GM12878 (cell line): ENCODE measurements around the gene SYT14. TPM values are rescaled to one million over a fixed set of nuclear protein-coding genes. Genes with fewer than 3 reads are reported as not detected.

Experiments used
- ATAC-seq: fragments of 200-7000 bp; cut with Tn5 transposase; 3 replicates; pipeline ENCODE4 v1.9.1; 2020; ENCODE audit warnings: mild to moderate bottlenecking, moderate library complexity
- BruUV-seq: library from RNA; stranded (reverse); fragments of 400-500 nt; replicated peaks from 2 replicates; lab custom pipeline; 2021; lab: Mats Ljungman, UMichigan
- CTCF ChIA-PET: fragments of 300-600 bp; sonication (Branson Sonifier 250); formaldehyde crosslinking; extraction: SDS; loops from one replicate; lab custom pipeline; 2021; ENCODE audit warnings: inconsistent platforms; lab: Yijun Ruan, JAX
- POLR2A ChIA-PET: fragments of 350-600 bp; formaldehyde crosslinking; extraction: SDS; loops from one replicate; lab custom pipeline; 2021; ENCODE audit warnings: inconsistent platforms; lab: Charles Lee
- RAD21 ChIA-PET: fragments of 300-600 bp; sonication (Branson Sonifier 250); formaldehyde crosslinking; loops from one replicate; lab custom pipeline; 2023; ENCODE audit warnings: antibody characterized with exemption; ENCODE audit not compliant: unreplicated experiment; lab: Charles Lee
- SMC1A ChIA-PET: fragments of 300-600 bp; sonication (Branson Sonifier 250); formaldehyde crosslinking; loops from one replicate; lab custom pipeline; 2023; ENCODE audit not compliant: unreplicated experiment, uncharacterized antibody; lab: Charles Lee
- DNase-seq: peaks from one replicate; pipeline ENCODE4 v3.0.0-alpha.2; 2011; ENCODE audit warnings: low read depth, low spot score
- FAIRE-seq: peaks from 3 replicates; lab custom pipeline; 2011; peaks lifted over from hg19 to GRCh38; lab: Jason Lieb, UNC
- H2AFZ ChIP-seq: 2 replicates; pipeline ENCODE4 v1.6.0; 2011; ENCODE audit warnings: low read depth, low read length, control low read depth; ENCODE audit not compliant: control insufficient read depth
- H3K27ac ChIP-seq: 2 replicates; pipeline ENCODE4 v1.5.1; 2011; ENCODE audit warnings: control low read depth; ENCODE audit not compliant: control insufficient read depth, insufficient read depth
- H3K27me3 ChIP-seq, 2 experiments: replicated peaks in 1 of 2; 2 replicates each; pipeline versions ENCODE4 v1.6.0 to v1.6.1; 2011; ENCODE audit warnings: low read length in 1 of 2; ENCODE audit not compliant: control insufficient read depth in 2 of 2, insufficient read depth in 2 of 2
- H3K36me3 ChIP-seq, 2 experiments: 2 replicates each; pipeline ENCODE4 v1.5.1; 2011; ENCODE audit warnings: low read length in 1 of 2; ENCODE audit not compliant: control insufficient read depth in 2 of 2, insufficient read depth in 2 of 2
- H3K4me1 ChIP-seq: 2 replicates; pipeline ENCODE4 v1.6.1; 2011; ENCODE audit warnings: mild to moderate bottlenecking, low read length, moderate library complexity, mixed read lengths; ENCODE audit not compliant: control insufficient read depth, insufficient read depth
- H3K4me2 ChIP-seq: 2 replicates; pipeline ENCODE4 v1.6.0; 2011; ENCODE audit warnings: control low read depth; ENCODE audit not compliant: control insufficient read depth, insufficient read depth
- H3K4me3 ChIP-seq: fragments of 200-600 bp; sonication (generic); 2 replicates; pipeline ENCODE4 v1.5.1; 2016
- H3K79me2 ChIP-seq: 2 replicates; pipeline ENCODE4 v1.6.0; 2011; ENCODE audit warnings: low read length; ENCODE audit not compliant: control insufficient read depth, insufficient read depth
- H3K9ac ChIP-seq: 2 replicates; pipeline ENCODE4 v1.8.0; 2011; ENCODE audit warnings: low read length, control low read depth, mixed read lengths; ENCODE audit not compliant: control insufficient read depth, insufficient read depth
- H3K9me3 ChIP-seq: replicated peaks from 3 replicates; pipeline ENCODE4 v1.5.1; 2011; ENCODE audit warnings: mild to moderate bottlenecking, low read length; ENCODE audit not compliant: control insufficient read depth, insufficient read depth
- H4K20me1 ChIP-seq: 2 replicates; pipeline ENCODE4 v1.6.0; 2011; ENCODE audit not compliant: control insufficient read depth, insufficient read depth
- BCLAF1 ChIP-seq: fragments of 450-650 bp; IDR thresholded peaks from 2 replicates; pipeline ENCODE4 v1.6.1; 2017; ENCODE audit warnings: antibody characterized with exemption, mild to moderate bottlenecking, moderate library complexity
- BHLHE40 ChIP-seq, 2 experiments: fragments of 450-650 bp in 1 of 2; IDR thresholded peaks; 2 replicates each; pipeline ENCODE4 v1.6.1; 2011 to 2017; ENCODE audit warnings: low read depth in 2 of 2, borderline replicate concordance in 1 of 2, improper control_type of control experiment in 1 of 2, low read length in 1 of 2, mild to moderate bottlenecking in 1 of 2
- NFYA ChIP-seq: IDR thresholded peaks from 2 replicates; pipeline ENCODE4 v1.6.1; 2011; ENCODE audit warnings: low read depth, mild to moderate bottlenecking, low read length, improper control_type of control experiment, borderline replicate concordance
- PAX5 ChIP-seq: IDR thresholded peaks from 2 replicates; pipeline ENCODE4 v1.6.1; 2011; ENCODE audit warnings: low read depth, low read length, borderline replicate concordance
- ZNF217 ChIP-seq: fragments of 450-650 bp; IDR thresholded peaks from 2 replicates; pipeline ENCODE4 v1.6.1; 2017; ENCODE audit warnings: antibody characterized with exemption, mild to moderate bottlenecking
- WGBS: methylation state at CpG from one replicate; pipeline ENCODE4 v1.1.6; 2016; ENCODE audit warnings: low lambda C conversion rate; ENCODE audit not compliant: insufficient replicate concordance, insufficient coverage; ENCODE audit errors: missing lambda C conversion rate; 5-methylcytosine and 5-hydroxymethylcytosine counted together
- in situ Hi-C: fragments of 300-500 bp; cut with MboI; formaldehyde crosslinking; loops from 9 replicates; pipeline ENCODE4 v1.14.3; 2018; ENCODE audit warnings: mixed read lengths
- intact Hi-C: fragments of 100-400 bp; cut with micrococcal nuclease; formaldehyde crosslinking; loops from one replicate; pipeline ENCODE4 v1.14.2; 2022; ENCODE audit not compliant: unreplicated experiment
- polyA plus RNA-seq, 11 experiments: library from polyadenylated mRNA; depleted of rRNA in 4 of 11; unstranded in 6 of 11; stranded (reverse) in 5 of 11; fragments of >200 nt; fragmentation: Nextera tagmentation in 4 of 11; fragmentation: Illumina TruSeq in 1 of 11; extraction: Ambion mirVana in 4 of 11; extraction: Trizol in 1 of 11; gene quantifications; 1 replicate in 1 of 11; 2 replicates in 10 of 11; pipeline versions ENCODE4 v1.2.1 to v1.2.3, GENCODE V29; 2011 to 2016; ENCODE audit warnings: inconsistent platforms in 2 of 11, missing spikeins in 2 of 11, low read depth in 1 of 11
- total RNA-seq, 4 experiments: library from RNA; depleted of rRNA in 3 of 4; stranded (reverse); fragments of >200 nt in 3 of 4; fragmentation: Illumina TruSeq in 1 of 4; extraction: Trizol in 1 of 4; gene quantifications; 2 replicates each; pipeline versions ENCODE4 v1.2.1 to v1.2.3, GENCODE V29; 2013 to 2021

SYT14 gene
- total and polyA plus RNA-seq, 10 of the 15 experiments (the other 5 are each of a cell fraction or from before 2014, with no cell fraction given) = under 0.01 TPM; not detected in 9

DNA sequence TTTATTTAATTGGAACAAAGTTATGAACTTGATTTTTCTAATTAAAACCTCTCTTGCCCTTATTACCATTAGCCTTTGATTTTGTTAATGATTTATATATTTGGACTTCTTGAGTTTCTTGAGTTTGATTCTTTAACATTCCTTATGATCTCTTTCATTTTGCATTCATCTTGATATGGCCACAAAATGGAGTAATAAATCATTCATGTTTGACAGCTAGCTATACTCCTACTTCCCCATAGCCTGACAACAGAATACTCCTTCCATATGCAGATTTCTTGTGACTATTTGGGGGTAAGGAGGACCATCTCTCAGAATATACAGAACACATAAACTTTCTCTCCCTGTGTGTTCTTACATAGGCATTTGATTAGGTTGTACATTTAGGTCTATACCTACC, 119.6 kb downstream of the SYT14 start (continued):
- TF ChIP-seq BCLAF1 = no peak
- TF ChIP-seq, all 136 proteins: peak for 0

GRCh38 chr1:210061992-210062391, 124.0 kb downstream of the SYT14 start:
- Histone ChIP-seq H3K27ac (no peak overlapping the region), H3K79me2 (no peaks in the 10 kb centered on the region), H3K9me3 (no peaks in the 10 kb centered on the region), H3K9ac (no peak overlapping the region), H3K4me3 (no peak overlapping the region), H2AFZ (no peak overlapping the region), H4K20me1 (no peaks in the 10 kb centered on the region), H3K4me2 (no peak overlapping the region), H3K36me3 (no peaks in the 10 kb centered on the region), H3K4me1 (no peaks in the 10 kb centered on the region), H3K27me3 (no peaks in the 10 kb centered on the region)
- in situ Hi-C loops = no loop called here
- ChIA-PET POLR2A (no interaction called here), CTCF (no interaction called here), RAD21 (no interaction called here), SMC1A (no interaction called here)
- FAIRE-seq (no peak), ATAC-seq (no peak), DNase-seq (no peak)
- no TSS peak for BruUV-seq
- TF ChIP-seq BHLHE40 (IDR thresholded peaks at IDR 0.05; ENCODE audit: borderline replicate concordance in 1 of 2, low read depth in 2 of 2, low read length in 1 of 2) (no peak), PAX5 (no peak), ZNF217 (no peak), NFYA (no peak)
- intact Hi-C loops = no loop called here
- WGBS = 24% methylated on average over 1 of the region's 1 CpG
